ENCODE data around the gene RHOF. TPM values are rescaled to one million over a fixed set of nuclear protein-coding genes. Genes with fewer than 3 reads are reported as not detected.
A peak's percentile ranks its signal among the peaks of the same experiment; 100 is the strongest.

Gene RHOF
- total and polyA plus RNA-seq, 2 of the 13 experiments (the other 11 are each of a cell fraction or from before 2014, with no cell fraction given) = 14.6 to 32.2 TPM

DNA sequence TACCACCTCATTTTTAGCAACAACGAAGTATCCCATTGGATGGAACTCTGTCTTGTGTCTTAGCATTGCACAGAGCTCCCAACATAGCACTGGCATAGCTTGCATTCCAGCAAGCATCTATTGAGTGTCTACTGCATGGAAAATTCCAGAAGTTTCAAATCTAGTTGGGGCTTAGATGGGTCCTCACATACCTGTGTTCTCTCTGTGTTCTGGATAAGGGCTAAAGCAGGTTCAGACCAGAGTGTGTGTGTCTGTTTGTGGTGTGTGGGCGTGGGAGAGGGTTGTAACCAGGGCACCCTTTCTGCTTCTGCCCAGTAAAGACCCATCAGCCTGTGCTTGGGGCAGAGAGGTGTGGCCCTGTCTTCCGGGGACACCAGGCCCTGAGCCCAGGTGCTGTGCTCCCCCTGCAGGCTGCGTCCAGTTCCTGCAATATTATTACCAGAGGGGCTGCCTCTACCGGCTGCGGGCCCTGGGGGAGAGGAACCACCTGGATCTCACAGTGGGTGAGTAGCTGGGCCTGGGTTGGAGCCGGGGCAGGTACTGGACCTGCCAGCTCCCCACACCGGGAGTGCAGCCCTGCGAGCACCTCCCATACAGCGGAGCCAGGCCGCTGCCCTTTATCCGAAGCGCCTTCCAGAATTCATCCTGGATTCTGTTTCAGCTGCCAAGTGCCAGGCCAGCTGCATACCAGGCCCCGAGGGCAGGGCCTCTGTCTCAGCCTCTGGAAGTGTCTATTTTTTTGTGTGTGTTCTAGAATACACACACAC lies 20.3 kb downstream of the RHOF start (continued):
- TF ChIP-seq, protein P1, sequence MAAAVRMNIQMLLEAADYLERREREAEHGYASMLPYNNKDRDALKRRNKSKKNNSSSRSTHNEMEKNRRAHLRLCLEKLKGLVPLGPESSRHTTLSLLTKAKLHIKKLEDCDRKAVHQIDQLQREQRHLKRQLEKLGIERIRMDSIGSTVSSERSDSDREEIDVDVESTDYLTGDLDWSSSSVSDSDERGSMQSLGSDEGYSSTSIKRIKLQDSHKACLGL (CRISPR knock-in tag; IDR thresholded peaks at IDR 0.05) = no peak
- TF ChIP-seq PLRG1 (conservative IDR thresholded peaks at IDR 0.05) (no peak), ZNF468 (CRISPR knock-in tag; IDR thresholded peaks at IDR 0.05) (0 out of 2 replicates have a peak, but pooled peaks have one; percentile 40), ZNF792 (CRISPR knock-in tag; IDR thresholded peaks at IDR 0.05) (no peak), KDM6A (CRISPR knock-in tag; IDR thresholded peaks at IDR 0.05; ENCODE audit: low read depth) (no peak), RXRB (CRISPR knock-in tag; IDR thresholded peaks at IDR 0.05; ENCODE audit: borderline replicate concordance) (peak; percentile 58; the same call in 1 of the 2 replicates), ELF1 (CRISPR knock-in tag; IDR thresholded peaks at IDR 0.05) (peak; percentile 73), PRMT3 (CRISPR knock-in tag; IDR thresholded peaks at IDR 0.05; ENCODE audit: borderline replicate concordance, low read depth) (no peak), ZSCAN25 (CRISPR knock-in tag; IDR thresholded peaks at IDR 0.05) (no peak), RXRA (CRISPR knock-in tag; IDR thresholded peaks at IDR 0.05) (peak; percentile 28; the same call in 1 of the 2 replicates), TAF15 (IDR thresholded peaks at IDR 0.05; ENCODE audit: low read depth, low read length, poor library complexity, severe bottlenecking) (no peak), ZNF777 (CRISPR knock-in tag; IDR thresholded peaks at IDR 0.05) (no peak), ZNF572 (CRISPR knock-in tag; IDR thresholded peaks at IDR 0.05) (no peak), SNRNP70 (IDR thresholded peaks at IDR 0.05; ENCODE audit: low read depth, low read length) (no peak), ZFP36L2 (CRISPR knock-in tag; IDR thresholded peaks at IDR 0.05) (no peak)
- TF ChIP-seq, protein P2, sequence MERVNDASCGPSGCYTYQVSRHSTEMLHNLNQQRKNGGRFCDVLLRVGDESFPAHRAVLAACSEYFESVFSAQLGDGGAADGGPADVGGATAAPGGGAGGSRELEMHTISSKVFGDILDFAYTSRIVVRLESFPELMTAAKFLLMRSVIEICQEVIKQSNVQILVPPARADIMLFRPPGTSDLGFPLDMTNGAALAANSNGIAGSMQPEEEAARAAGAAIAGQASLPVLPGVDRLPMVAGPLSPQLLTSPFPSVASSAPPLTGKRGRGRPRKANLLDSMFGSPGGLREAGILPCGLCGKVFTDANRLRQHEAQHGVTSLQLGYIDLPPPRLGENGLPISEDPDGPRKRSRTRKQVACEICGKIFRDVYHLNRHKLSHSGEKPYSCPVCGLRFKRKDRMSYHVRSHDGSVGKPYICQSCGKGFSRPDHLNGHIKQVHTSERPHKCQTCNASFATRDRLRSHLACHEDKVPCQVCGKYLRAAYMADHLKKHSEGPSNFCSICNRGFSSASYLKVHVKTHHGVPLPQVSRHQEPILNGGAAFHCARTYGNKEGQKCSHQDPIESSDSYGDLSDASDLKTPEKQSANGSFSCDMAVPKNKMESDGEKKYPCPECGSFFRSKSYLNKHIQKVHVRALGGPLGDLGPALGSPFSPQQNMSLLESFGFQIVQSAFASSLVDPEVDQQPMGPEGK (CRISPR knock-in tag; IDR thresholded peaks at IDR 0.05) = peak; percentile 42; the same call in 1 of the 2 replicates
- TF ChIP-seq, protein P3, sequence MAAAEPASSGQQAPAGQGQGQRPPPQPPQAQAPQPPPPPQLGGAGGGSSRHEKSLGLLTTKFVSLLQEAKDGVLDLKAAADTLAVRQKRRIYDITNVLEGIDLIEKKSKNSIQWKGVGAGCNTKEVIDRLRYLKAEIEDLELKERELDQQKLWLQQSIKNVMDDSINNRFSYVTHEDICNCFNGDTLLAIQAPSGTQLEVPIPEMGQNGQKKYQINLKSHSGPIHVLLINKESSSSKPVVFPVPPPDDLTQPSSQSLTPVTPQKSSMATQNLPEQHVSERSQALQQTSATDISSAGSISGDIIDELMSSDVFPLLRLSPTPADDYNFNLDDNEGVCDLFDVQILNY (CRISPR knock-in tag; conservative IDR thresholded peaks at IDR 0.05) = no peak
- TF ChIP-seq, protein P4, sequence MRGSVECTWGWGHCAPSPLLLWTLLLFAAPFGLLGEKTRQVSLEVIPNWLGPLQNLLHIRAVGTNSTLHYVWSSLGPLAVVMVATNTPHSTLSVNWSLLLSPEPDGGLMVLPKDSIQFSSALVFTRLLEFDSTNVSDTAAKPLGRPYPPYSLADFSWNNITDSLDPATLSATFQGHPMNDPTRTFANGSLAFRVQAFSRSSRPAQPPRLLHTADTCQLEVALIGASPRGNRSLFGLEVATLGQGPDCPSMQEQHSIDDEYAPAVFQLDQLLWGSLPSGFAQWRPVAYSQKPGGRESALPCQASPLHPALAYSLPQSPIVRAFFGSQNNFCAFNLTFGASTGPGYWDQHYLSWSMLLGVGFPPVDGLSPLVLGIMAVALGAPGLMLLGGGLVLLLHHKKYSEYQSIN (CRISPR knock-in tag; IDR thresholded peaks at IDR 0.05; ENCODE audit: borderline replicate concordance) = no peak
- TF ChIP-seq, protein P5, sequence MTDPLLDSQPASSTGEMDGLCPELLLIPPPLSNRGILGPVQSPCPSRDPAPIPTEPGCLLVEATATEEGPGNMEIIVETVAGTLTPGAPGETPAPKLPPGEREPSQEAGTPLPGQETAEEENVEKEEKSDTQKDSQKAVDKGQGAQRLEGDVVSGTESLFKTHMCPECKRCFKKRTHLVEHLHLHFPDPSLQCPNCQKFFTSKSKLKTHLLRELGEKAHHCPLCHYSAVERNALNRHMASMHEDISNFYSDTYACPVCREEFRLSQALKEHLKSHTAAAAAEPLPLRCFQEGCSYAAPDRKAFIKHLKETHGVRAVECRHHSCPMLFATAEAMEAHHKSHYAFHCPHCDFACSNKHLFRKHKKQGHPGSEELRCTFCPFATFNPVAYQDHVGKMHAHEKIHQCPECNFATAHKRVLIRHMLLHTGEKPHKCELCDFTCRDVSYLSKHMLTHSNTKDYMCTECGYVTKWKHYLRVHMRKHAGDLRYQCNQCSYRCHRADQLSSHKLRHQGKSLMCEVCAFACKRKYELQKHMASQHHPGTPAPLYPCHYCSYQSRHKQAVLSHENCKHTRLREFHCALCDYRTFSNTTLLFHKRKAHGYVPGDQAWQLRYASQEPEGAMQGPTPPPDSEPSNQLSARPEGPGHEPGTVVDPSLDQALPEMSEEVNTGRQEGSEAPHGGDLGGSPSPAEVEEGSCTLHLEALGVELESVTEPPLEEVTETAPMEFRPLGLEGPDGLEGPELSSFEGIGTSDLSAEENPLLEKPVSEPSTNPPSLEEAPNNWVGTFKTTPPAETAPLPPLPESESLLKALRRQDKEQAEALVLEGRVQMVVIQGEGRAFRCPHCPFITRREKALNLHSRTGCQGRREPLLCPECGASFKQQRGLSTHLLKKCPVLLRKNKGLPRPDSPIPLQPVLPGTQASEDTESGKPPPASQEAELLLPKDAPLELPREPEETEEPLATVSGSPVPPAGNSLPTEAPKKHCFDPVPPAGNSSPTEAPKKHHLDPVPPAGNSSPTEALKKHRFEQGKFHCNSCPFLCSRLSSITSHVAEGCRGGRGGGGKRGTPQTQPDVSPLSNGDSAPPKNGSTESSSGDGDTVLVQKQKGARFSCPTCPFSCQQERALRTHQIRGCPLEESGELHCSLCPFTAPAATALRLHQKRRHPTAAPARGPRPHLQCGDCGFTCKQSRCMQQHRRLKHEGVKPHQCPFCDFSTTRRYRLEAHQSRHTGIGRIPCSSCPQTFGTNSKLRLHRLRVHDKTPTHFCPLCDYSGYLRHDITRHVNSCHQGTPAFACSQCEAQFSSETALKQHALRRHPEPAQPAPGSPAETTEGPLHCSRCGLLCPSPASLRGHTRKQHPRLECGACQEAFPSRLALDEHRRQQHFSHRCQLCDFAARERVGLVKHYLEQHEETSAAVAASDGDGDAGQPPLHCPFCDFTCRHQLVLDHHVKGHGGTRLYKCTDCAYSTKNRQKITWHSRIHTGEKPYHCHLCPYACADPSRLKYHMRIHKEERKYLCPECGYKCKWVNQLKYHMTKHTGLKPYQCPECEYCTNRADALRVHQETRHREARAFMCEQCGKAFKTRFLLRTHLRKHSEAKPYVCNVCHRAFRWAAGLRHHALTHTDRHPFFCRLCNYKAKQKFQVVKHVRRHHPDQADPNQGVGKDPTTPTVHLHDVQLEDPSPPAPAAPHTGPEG (CRISPR knock-in tag; IDR thresholded peaks at IDR 0.05) = no peak

All from HepG2 (cell line).